ENCODE data around the gene TMEM108. TPM values are rescaled to one million over a fixed set of nuclear protein-coding genes. Genes with fewer than 3 reads are reported as not detected.

Gene TMEM108
- total RNA-seq, 6 experiments from 2014 or later: 0.10 to 0.20 TPM; not detected in 4

DNA sequence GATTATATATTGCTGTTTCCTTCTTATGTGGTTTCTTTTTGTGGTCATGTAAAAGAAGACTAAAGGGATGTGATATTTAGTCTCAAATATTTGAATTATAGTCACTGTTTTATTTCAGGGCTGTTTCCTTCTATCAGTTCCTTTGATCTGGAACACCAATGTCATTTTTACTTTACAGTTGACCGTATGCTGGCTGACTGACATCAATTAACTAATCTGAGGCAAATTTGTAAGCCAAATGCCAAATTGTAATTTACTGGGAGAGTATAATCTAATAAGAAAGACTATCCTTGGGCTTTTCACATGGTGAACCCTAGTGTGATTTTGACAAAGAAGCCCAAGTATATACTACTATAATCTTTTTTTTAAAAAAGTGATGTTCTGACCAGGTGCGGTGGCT is 87.6 kb downstream of the TMEM108 start:
- Histone ChIP-seq H3K27ac (no peak overlapping the region), H3K27me3 (no peaks in the 10 kb centered on the region), H3K36me3 (no peaks in the 10 kb centered on the region), H3K4me3 (no peak overlapping the region), H3K4me1 (no peaks in the 10 kb centered on the region), H3K9me3 (no peaks in the 10 kb centered on the region)
- no peak for DNase-seq
- intact Hi-C loops (cut with DNase I): no loop called here
- TF ChIP-seq POLR2A (IDR thresholded peaks at IDR 0.05): no peak
- no peak for TF ChIP-seq CTCF (IDR thresholded peaks at IDR 0.05)
- no peak for ATAC-seq
- 53% methylated on average over 2 of the region's 2 CpGs for WGBS (ENCODE audit: insufficient coverage, low coverage, low lambda C conversion rate, missing lambda C conversion rate)

GRCh38 chr3:133127381-133127780 is 89.2 kb downstream of the TMEM108 start:
- Histone ChIP-seq H3K4me3 (no peak overlapping the region), H3K27me3 (no peaks in the 10 kb centered on the region), H3K36me3 (no peaks in the 10 kb centered on the region), H3K9me3 (no peaks in the 10 kb centered on the region), H3K4me1 (no peaks in the 10 kb centered on the region), H3K27ac (no peak overlapping the region)
- DNase-seq: no peak
- TF ChIP-seq POLR2A (IDR thresholded peaks at IDR 0.05) (no peak), CTCF (IDR thresholded peaks at IDR 0.05) (no peak)
- 29% methylated on average over 2 of the region's 2 CpGs for WGBS (ENCODE audit: insufficient coverage, low coverage, low lambda C conversion rate, missing lambda C conversion rate)
- intact Hi-C loops (cut with DNase I): no loop called here
- ATAC-seq: no peak

DNA sequence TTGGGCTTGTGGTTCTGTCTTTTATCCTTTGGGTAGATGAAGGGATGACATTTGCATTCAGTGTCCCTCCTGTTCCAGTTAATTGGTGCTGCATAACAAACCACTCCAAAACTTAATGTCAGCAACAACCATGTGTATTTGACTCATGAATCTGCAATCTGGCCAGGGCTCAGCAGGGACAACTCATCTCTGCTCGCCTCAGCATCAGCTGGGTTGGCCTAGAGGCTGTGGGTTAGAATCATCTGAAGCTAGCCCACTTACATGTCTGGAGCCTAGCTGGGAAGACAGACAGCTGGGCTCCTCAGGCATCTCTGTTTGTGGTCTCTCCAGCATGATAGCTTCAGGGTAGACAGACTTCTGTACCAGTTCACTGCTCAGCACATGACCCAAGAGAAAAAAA is 92.0 kb downstream of the TMEM108 start:
- Histone ChIP-seq H3K36me3 (no peaks in the 10 kb centered on the region), H3K27ac (no peak overlapping the region), H3K4me1 (no peaks in the 10 kb centered on the region), H3K4me3 (no peak overlapping the region), H3K9me3 (no peaks in the 10 kb centered on the region), H3K27me3 (no peaks in the 10 kb centered on the region)
- DNase-seq (no peak), ATAC-seq (no peak)
- intact Hi-C loops (cut with DNase I): no loop called here
- 40% methylated on average over 1 of the region's 1 CpG for WGBS (ENCODE audit: insufficient coverage, low coverage, low lambda C conversion rate, missing lambda C conversion rate)
- no peak for TF ChIP-seq CTCF (IDR thresholded peaks at IDR 0.05)
- no peak for TF ChIP-seq POLR2A (IDR thresholded peaks at IDR 0.05)

- H3K9me3 ChIP-seq: no peaks in the 10 kb centered on the region
- intact Hi-C loops (cut with DNase I): no loop called here
- H3K4me3 ChIP-seq: no peak overlapping the region
- ATAC-seq (no peak), DNase-seq (no peak)
- no peaks in the 10 kb centered on the region for H3K27me3 ChIP-seq
- no peaks in the 10 kb centered on the region for H3K4me1 ChIP-seq
- TF ChIP-seq CTCF (IDR thresholded peaks at IDR 0.05) (no peak), POLR2A (IDR thresholded peaks at IDR 0.05) (no peak)
- H3K36me3 ChIP-seq: no peaks in the 10 kb centered on the region
- no peak overlapping the region for H3K27ac ChIP-seq
- 49% methylated on average over 5 of the region's 5 CpGs for WGBS (ENCODE audit: insufficient coverage, low coverage, low lambda C conversion rate, missing lambda C conversion rate)
These were observed 97.1 kb downstream of the TMEM108 start for GRCh38 chr3:133135306-133135705.
